Right atrium auricular region (tissue), 2 donors: ENCODE data around the gene GAS2L2. TPM values are rescaled to one million over a fixed set of nuclear protein-coding genes. Genes with fewer than 3 reads are reported as not detected.

Experiments used
- DNase-seq: peaks from one replicate; pipeline ENCODE4 v3.0.0-alpha.2; 2019; ENCODE audit warnings: low spot score
- H3K27ac ChIP-seq, 2 donors: fragments of 200-600 bp; sonication (generic); 1 replicate in 1 of 2; 2 replicates in 1 of 2; pipeline ENCODE4 v1.5.1; 2016 to 2019
- H3K27me3 ChIP-seq, 2 donors: fragments of 200-600 bp; sonication (generic); one replicate each; pipeline versions ENCODE4 v1.5.1 to v1.6.0; 2017 to 2019
- H3K36me3 ChIP-seq: fragments of 200-600 bp; sonication (generic); one replicate; pipeline ENCODE4 v1.5.1; 2016
- H3K4me1 ChIP-seq, 2 donors: fragments of 200-600 bp; sonication (generic); one replicate each; pipeline versions ENCODE4 v1.5.1 to v1.6.0; 2017 to 2019
- H3K4me3 ChIP-seq, 2 donors: fragments of 200-600 bp; sonication (generic); 1 replicate in 1 of 2; 2 replicates in 1 of 2; pipeline ENCODE4 v1.5.1; 2017 to 2019; ENCODE audit warnings: mild to moderate bottlenecking in 1 of 2, moderate library complexity in 1 of 2
- H3K9me3 ChIP-seq, 2 donors: fragments of 200-600 bp; sonication (generic); one replicate each; pipeline ENCODE4 v1.5.1; 2019
- CTCF ChIP-seq, 2 donors: fragments of 200-600 bp; sonication (generic); IDR thresholded peaks; one replicate each; pipeline ENCODE4 v1.5.1; 2019; ENCODE audit warnings: antibody characterized with exemption in 2 of 2
- total RNA-seq, 2 donors: library from RNA; depleted of rRNA; stranded (reverse); fragments of >200 nt; gene quantifications; one replicate each; pipeline ENCODE4 v1.1.0, GENCODE V29; 2016

The GAS2L2 gene
- total RNA-seq, 2 donors from 2014 or later: not detected

- Histone ChIP-seq H3K4me3 (no peak overlapping the region), H3K4me1 (peaks cover 0 to 11% of the 10 kb centered on the region in 2 donors), H3K9me3 (no peaks in the 10 kb centered on the region), H3K27me3 (no peaks in the 10 kb centered on the region), H3K36me3 (no peaks in the 10 kb centered on the region), H3K27ac (no peak overlapping the region)
- no peak for DNase-seq
- TF ChIP-seq CTCF (IDR thresholded peaks at IDR 0.05): no peak
Measured at GRCh38 chr17:35738519-35739133, 14.4 kb downstream of the GAS2L2 start.

- no peaks in the 10 kb centered on the region for H3K36me3 ChIP-seq
Measured at GRCh38 chr17:35736236-35736635, 16.8 kb downstream of the GAS2L2 start.

GRCh38 chr17:35735036-35735805 is 17.8 kb downstream of the GAS2L2 start:
- Histone ChIP-seq H3K4me1 (peaks cover 0 to 12% of the 10 kb centered on the region in 2 donors), H3K36me3 (no peaks in the 10 kb centered on the region), H3K4me3 (no peak overlapping the region), H3K27me3 (no peaks in the 10 kb centered on the region), H3K9me3 (no peaks in the 10 kb centered on the region), H3K27ac (no peak overlapping the region)
- no peak for TF ChIP-seq CTCF (IDR thresholded peaks at IDR 0.05)
- DNase-seq: no peak

More at GRCh38 chr17:35736236-35736635, 16.8 kb downstream of the GAS2L2 start:
- Histone ChIP-seq H3K9me3 (no peaks in the 10 kb centered on the region), H3K4me3 (no peak overlapping the region), H3K27me3 (no peaks in the 10 kb centered on the region), H3K27ac (no peak overlapping the region), H3K4me1 (peaks cover 0 to 7% of the 10 kb centered on the region in 2 donors)
- no peak for TF ChIP-seq CTCF (IDR thresholded peaks at IDR 0.05)
- DNase-seq: no peak

GRCh38 chr17:35734396-35734795 is 18.6 kb downstream of the GAS2L2 start:
- H3K4me3 ChIP-seq: no peak overlapping the region
- DNase-seq: no peak
- H3K27ac ChIP-seq: no peak overlapping the region
- H3K36me3 ChIP-seq: no peaks in the 10 kb centered on the region
- TF ChIP-seq CTCF (IDR thresholded peaks at IDR 0.05): no peak
- no peaks in the 10 kb centered on the region for H3K9me3 ChIP-seq
- peaks cover 0 to 12% of the 10 kb centered on the region in 2 donors for H3K4me1 ChIP-seq
- no peaks in the 10 kb centered on the region for H3K27me3 ChIP-seq

- H3K4me1 ChIP-seq: peaks cover 0 to 12% of the 10 kb centered on the region in 2 donors
- no peaks in the 10 kb centered on the region for H3K27me3 ChIP-seq
- no peaks in the 10 kb centered on the region for H3K36me3 ChIP-seq
- no peaks in the 10 kb centered on the region for H3K9me3 ChIP-seq
- no peak for TF ChIP-seq CTCF (IDR thresholded peaks at IDR 0.05)
- H3K4me3 ChIP-seq: no peak overlapping the region
- no peak for DNase-seq
- H3K27ac ChIP-seq: no peak overlapping the region
Measured at GRCh38 chr17:35733366-35733765, 19.7 kb downstream of the GAS2L2 start.
